GM21367 (cell line): ENCODE data around the gene ABCC11.
A peak's percentile ranks its signal among the peaks of the same experiment; 100 is the strongest.

Experiments used
- ATAC-seq: cut with Tn5 transposase; IDR thresholded peaks from one replicate; pipeline ENCODE4 v1.9.1; 2021; ENCODE audit not compliant: unreplicated experiment

ABCC11 gene

GRCh38 chr16:48164907-48165715, 82.2 kb downstream of the ABCC11 start:
- peak; percentile 75 for ATAC-seq

- no peak for ATAC-seq
Measured at GRCh38 chr16:48162839-48163410, 84.4 kb downstream of the ABCC11 start.

DNA sequence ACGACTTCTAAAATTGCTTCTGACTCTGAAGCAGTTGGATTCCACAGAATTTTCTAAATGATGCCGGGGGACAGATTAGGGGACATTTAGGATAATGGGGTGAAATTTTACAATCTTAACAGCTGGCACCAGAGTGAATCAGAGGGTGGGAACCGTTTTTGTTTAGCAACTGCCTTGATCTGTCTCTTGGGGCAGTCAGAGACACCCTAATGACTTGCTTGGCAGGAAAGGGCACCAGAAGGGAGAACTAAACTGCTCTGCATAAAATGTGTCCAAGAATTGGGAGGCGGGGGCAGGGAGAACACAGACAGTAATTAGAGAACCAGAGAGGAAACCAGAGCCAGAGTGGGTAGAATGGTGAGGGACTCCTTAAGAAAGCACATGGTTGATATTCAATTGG, 85.4 kb downstream of the ABCC11 start:
- ATAC-seq, result no peak

DNA sequence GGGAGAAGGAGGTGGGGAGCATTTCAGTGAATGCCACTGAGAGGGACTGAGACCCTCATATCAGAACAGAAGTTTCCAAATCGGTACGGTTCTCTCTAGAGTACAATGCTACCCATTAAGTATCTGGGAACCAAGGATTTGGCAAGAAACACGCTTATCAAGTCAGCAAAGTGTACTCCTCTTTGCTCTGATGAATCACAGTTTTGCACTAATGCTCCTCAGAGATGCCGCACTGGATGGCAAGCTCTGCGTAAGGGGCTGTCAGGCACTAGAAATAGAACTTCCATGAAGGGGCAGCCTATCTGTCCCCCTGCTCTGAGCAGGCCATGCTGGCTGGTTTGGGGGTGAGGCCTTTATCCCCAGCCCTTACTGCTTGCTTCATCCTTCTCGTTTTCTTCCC, 86.8 kb downstream of the ABCC11 start:
- no peak for ATAC-seq

- ATAC-seq, result peak; percentile 66
Measured at GRCh38 chr16:48158296-48158695, 89.0 kb downstream of the ABCC11 start.

DNA sequence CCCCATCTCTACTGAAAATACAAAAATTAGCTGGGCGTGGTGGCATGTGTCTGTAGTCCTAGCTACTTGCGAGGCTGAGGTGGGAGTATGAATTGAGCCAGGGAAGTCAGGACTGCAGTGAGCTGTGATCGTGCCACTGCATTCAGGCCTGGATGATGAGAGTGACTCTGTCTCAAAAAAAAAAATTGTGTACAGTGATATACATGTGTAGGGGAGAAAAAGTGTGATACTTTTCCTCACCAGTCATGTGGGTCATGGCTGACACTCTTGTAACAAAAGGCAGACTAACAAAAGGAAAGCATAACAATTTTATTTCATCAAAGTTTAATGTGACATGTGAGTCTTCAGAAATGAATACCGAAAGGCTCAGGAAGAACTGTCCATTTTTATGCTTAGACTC, 89.5 kb downstream of the ABCC11 start:
- no peak for ATAC-seq

DNA sequence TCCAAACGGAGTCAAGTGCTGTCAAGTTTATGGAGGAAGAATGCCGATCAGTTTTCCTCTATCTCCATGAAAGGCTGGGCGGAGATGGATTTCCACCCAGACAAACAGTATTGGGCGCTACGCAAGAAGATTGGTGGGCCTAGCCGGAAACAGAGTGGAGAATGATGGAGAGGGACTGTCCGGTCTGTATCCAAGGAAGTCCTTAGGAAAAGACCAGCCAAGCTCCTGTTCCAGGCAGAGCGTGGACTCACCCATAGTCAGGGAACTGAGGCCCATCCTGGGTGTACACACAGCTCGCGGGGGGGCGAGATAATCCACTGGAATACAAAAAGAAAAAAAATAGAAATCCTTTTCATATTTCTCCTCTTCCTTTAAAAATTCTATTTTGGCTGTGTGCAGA, 90.0 kb downstream of the ABCC11 start:
- ATAC-seq, result no peak

GRCh38 chr16:48156790-48157209, 90.5 kb downstream of the ABCC11 start:
- peak; percentile 39 for ATAC-seq

- no peak for ATAC-seq
Measured at GRCh38 chr16:48155926-48156789, 91.2 kb downstream of the ABCC11 start, which contains the start of gene ABCC12. Gene ABCC12 (minus strand): TSS chr16:48155993. CDS start chr16:48146424, 9,569 bp downstream.

GRCh38 chr16:48153774-48154173, 93.6 kb downstream of the ABCC11 start:
- ATAC-seq, result no peak

GRCh38 chr16:48152226-48152625, 95.1 kb downstream of the ABCC11 start:
- ATAC-seq, result no peak

DNA sequence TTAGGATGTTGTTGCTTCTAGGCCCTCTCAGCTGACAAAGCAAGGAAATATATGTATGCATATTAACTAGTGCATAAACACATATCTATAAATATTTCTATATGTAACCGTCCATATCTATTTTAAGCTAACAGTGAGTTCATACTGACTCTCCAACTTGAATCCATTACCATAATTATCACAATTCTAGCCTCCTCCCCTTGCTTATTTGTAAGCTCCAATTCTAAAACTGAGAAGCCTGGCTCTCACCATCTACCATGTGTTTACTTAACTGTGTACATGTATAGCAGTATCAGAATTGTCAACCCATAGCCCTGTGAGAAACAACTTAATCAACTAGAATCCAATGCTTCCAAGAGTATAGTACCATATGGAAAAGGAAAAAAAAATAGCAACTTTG, 96.6 kb downstream of the ABCC11 start:
- ATAC-seq, result no peak

DNA sequence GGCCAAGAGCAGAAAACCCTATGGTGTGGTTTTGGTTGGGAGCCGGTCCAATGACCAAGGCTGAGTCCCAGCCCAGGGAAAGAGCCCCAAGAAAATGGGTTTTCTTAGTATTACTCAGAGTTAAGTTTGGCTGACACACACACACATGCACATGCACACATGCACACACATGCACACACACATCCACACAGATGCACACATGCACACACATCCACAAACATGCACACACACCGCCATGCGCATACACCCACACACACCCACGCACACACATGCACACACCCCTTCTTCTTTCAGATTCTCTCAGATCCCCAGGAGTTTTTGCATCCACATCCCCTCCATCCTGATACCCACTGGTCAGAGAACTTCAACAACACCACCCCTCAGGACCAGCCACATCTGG, 100.6 kb downstream of the ABCC11 start:
- no peak for ATAC-seq

GRCh38 chr16:48146131-48146530, 101.2 kb downstream of the ABCC11 start:
- ATAC-seq, result no peak

GRCh38 chr16:48143812-48144368, 103.4 kb downstream of the ABCC11 start:
- no peak for ATAC-seq

GRCh38 chr16:48140821-48141220, 106.5 kb downstream of the ABCC11 start:
- no peak for ATAC-seq

- ATAC-seq, result no peak
Measured at GRCh38 chr16:48139517-48139916, 107.8 kb downstream of the ABCC11 start.

GRCh38 chr16:48138543-48138942, 108.8 kb downstream of the ABCC11 start:
- no peak for ATAC-seq

DNA sequence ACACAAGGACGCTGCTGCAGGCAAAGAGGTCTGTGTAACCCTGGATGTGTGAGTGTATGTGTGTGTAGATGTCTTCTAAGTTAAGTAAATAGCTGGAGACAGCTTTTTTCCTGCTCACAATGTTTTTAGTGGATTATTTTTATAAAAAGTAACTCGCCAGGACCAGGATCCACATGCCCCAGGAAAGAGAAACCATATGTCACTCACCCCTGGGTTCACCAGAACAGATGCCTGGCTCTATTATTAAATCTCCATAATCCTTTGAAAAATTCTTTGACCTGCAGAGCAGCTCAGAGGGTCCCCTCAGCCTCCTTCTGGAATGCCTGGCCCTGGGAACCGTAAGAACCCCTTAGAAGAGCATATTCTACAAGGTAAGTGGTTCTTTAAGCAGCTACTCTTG, 109.5 kb downstream of the ABCC11 start:
- ATAC-seq, result no peak

DNA sequence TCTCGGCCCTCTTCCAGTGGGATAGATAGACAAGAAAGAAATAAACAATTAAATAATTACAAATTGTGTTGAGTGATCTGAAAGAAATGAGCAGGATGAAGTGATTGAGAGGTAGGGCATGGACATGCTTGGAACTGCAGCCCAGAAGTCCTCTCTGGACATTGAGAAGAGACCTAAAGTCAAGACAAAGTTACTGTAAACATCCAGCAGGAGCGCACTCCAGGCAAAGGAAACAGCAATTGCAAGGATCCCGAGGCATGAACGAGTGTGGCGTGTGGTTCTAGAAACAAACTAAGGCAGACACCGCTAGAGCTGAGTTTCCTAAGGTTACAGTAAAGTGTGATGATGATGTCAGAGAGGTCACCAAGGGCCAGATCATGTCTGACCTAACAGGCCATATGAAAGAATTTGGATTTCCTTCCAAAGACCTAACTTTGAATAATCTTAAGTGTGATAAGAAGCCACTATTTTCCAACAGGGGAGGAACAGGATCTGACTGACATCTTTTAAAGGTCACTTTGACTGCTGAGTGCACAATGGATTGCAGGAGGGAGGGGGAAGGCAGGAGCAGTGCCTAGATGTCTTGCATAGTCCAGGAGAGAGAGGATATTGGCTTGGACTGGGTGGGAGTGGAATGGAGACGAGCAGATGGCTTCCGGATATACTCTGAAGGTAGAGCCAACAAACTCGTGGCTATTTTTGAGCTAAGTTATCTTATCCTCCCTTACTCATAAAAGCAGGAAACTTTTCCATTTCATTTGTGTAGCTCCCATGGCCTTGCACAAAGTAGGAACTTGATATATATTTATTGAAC, 110.6 kb downstream of the ABCC11 start:
- no peak for ATAC-seq
